ENCODE results near the gene DOCK4. TPM values are rescaled to one million over a fixed set of nuclear protein-coding genes. Genes with fewer than 3 reads are reported as not detected.
A peak's percentile ranks its signal among the peaks of the same experiment; 100 is the strongest.

The DOCK4 gene
- total and polyA plus RNA-seq, 7 donors: 1.8 to 12.7 (median 7.1) TPM

DNA sequence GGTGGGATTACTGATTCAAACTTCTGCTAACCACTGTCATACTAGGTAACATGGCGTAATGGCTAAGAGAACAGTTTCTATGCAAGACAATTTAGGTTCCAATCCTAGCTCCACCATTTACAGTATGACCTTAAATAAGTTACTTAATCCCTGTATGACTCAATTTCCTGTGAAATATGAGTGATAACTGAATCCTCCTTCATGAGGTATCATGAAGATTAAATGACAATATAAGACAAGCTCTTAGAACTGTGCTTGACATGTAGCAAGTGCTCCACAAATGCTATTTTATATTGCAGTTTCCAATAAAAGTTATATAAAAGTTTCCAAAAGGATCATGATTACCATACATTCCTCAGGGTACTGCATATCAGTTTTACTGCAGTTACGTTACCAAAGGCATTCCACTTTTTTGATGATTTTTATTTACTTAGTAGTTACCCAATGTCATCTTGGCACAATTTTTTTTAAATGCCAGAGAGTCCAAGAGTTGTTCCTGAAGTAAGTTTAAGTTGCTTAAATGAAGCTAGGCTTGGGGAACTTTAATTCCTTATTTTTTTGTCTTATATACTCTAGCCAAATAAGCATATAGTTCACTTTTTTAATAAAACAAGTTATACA lies 7.1 kb downstream of the DOCK4 start:
- H3K36me3 ChIP-seq (ENCODE audit: insufficient read depth in 1 of 2, low read depth in 1 of 2): no peaks in the 10 kb centered on the region
- no peak for DNase-seq
- H3K4me1 ChIP-seq: peaks cover 20% of the 10 kb centered on the region
- no peak overlapping the region for H3K4me3 ChIP-seq
- peak in 2 of 4 donors; percentile 50 to 52 for ATAC-seq
- TF ChIP-seq, protein P1, sequence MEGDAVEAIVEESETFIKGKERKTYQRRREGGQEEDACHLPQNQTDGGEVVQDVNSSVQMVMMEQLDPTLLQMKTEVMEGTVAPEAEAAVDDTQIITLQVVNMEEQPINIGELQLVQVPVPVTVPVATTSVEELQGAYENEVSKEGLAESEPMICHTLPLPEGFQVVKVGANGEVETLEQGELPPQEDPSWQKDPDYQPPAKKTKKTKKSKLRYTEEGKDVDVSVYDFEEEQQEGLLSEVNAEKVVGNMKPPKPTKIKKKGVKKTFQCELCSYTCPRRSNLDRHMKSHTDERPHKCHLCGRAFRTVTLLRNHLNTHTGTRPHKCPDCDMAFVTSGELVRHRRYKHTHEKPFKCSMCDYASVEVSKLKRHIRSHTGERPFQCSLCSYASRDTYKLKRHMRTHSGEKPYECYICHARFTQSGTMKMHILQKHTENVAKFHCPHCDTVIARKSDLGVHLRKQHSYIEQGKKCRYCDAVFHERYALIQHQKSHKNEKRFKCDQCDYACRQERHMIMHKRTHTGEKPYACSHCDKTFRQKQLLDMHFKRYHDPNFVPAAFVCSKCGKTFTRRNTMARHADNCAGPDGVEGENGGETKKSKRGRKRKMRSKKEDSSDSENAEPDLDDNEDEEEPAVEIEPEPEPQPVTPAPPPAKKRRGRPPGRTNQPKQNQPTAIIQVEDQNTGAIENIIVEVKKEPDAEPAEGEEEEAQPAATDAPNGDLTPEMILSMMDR (IDR thresholded peaks at IDR 0.05): no peak
- H3K9me3 ChIP-seq: no peaks in the 10 kb centered on the region
- intact Hi-C loops (cut with DNase I): no loop called here
- no peaks in the 10 kb centered on the region for H3K27me3 ChIP-seq (ENCODE audit: insufficient read depth in 3 of 3, low read length in 2 of 3)
- H3K27ac ChIP-seq: no peak overlapping the region
- 75 to 91% (median 77%) methylated on average over 2 of the region's 2 CpGs for WGBS, 3 donors

DNA sequence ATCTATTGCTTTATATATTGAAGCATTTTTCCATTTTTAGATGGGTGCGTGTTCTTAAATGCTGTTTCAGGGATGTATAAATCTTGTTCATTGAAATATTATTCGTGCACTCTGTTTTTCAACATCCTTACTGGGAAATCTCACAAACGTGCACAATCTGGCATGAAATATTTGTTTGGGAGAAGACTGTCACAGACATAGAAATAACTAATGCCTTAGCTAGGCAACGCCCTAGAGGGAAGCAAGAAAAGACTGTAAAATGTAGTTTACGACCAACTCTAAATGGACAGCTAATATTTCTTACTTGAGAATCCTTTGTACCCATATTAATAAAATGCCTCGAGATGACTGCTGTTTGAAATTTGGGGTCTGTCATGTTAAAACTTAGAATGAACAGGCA lies 8.9 kb downstream of the DOCK4 start:
- intact Hi-C loops (cut with DNase I): no loop called here
- Histone ChIP-seq H3K9me3 (no peaks in the 10 kb centered on the region), H3K4me3 (no peak overlapping the region), H3K27me3 (ENCODE audit: insufficient read depth in 3 of 3, low read length in 2 of 3) (no peaks in the 10 kb centered on the region), H3K27ac (no peak overlapping the region), H3K4me1 (peaks cover 14% of the 10 kb centered on the region), H3K36me3 (ENCODE audit: insufficient read depth in 1 of 2, low read depth in 1 of 2) (no peaks in the 10 kb centered on the region)
- WGBS, 3 donors: 75 to 78% (median 77%) methylated on average over 6 of the region's 6 CpGs
- ATAC-seq (no peak), DNase-seq (no peak)
- TF ChIP-seq, protein P1 (IDR thresholded peaks at IDR 0.05): no peak

- Histone ChIP-seq H3K36me3 (ENCODE audit: insufficient read depth in 1 of 2, low read depth in 1 of 2) (no peaks in the 10 kb centered on the region), H3K4me1 (peaks cover 14% of the 10 kb centered on the region), H3K9me3 (no peaks in the 10 kb centered on the region), H3K27ac (no peak overlapping the region), H3K4me3 (no peak overlapping the region), H3K27me3 (ENCODE audit: insufficient read depth in 3 of 3, low read length in 2 of 3) (no peaks in the 10 kb centered on the region)
- intact Hi-C loops (cut with DNase I): no loop called here
- ATAC-seq (no peak), DNase-seq (no peak)
- WGBS, 3 donors: 73 to 82% (median 76%) methylated on average over 5 of the region's 5 CpGs
- TF ChIP-seq, protein P1 (IDR thresholded peaks at IDR 0.05): no peak
These were observed 10.5 kb downstream of the DOCK4 start for GRCh38 chr7:112195717-112196116.

GRCh38 chr7:112193915-112194502 lies 12.2 kb downstream of the DOCK4 start:
- no peak overlapping the region for H3K4me3 ChIP-seq
- H3K27me3 ChIP-seq (ENCODE audit: insufficient read depth in 3 of 3, low read length in 2 of 3): no peaks in the 10 kb centered on the region
- no peak for ATAC-seq
- H3K36me3 ChIP-seq (ENCODE audit: insufficient read depth in 1 of 2, low read depth in 1 of 2): no peaks in the 10 kb centered on the region
- intact Hi-C loops (cut with DNase I): no loop called here
- H3K27ac ChIP-seq: no peak overlapping the region
- TF ChIP-seq, protein P1 (IDR thresholded peaks at IDR 0.05): no peak
- DNase-seq: no peak
- peaks cover 8% of the 10 kb centered on the region for H3K4me1 ChIP-seq
- H3K9me3 ChIP-seq: no peaks in the 10 kb centered on the region

All from psoas muscle (tissue), 8 donors.